AG04449 (cell line): ENCODE data around the gene DPF1.

Source experiments
- CTCF ChIA-PET: fragments of 350-600 bp; formaldehyde crosslinking; extraction: SDS; loops from one replicate; lab custom pipeline; 2021; ENCODE audit warnings: antibody characterized with exemption; lab: Yijun Ruan, JAX
- POLR2A ChIA-PET: fragments of 400-600, 350-600 bp; formaldehyde crosslinking; extraction: SDS; loops from one replicate; lab custom pipeline; 2020; ENCODE audit warnings: antibody characterized with exemption, inconsistent platforms; lab: Yijun Ruan, JAX
- DNase-seq: peaks from one replicate; pipeline ENCODE4 v3.0.0-alpha.2; 2010; ENCODE audit warnings: low read depth, low spot score
- H3K4me3 ChIP-seq: 2 replicates; pipeline ENCODE4 v1.5.1; 2011; ENCODE audit warnings: low read depth, mild to moderate bottlenecking, control low read depth, low read length
- TF ChIP-seq, protein P1 (sequence below): IDR thresholded peaks from one replicate; pipeline ENCODE4 v1.5.1; 2011; ENCODE audit warnings: mild to moderate bottlenecking, moderate library complexity, low read length, control low read depth, inconsistent platforms; ENCODE audit not compliant: insufficient read depth; ENCODE audit errors: missing control alignments

DPF1 gene

DNA sequence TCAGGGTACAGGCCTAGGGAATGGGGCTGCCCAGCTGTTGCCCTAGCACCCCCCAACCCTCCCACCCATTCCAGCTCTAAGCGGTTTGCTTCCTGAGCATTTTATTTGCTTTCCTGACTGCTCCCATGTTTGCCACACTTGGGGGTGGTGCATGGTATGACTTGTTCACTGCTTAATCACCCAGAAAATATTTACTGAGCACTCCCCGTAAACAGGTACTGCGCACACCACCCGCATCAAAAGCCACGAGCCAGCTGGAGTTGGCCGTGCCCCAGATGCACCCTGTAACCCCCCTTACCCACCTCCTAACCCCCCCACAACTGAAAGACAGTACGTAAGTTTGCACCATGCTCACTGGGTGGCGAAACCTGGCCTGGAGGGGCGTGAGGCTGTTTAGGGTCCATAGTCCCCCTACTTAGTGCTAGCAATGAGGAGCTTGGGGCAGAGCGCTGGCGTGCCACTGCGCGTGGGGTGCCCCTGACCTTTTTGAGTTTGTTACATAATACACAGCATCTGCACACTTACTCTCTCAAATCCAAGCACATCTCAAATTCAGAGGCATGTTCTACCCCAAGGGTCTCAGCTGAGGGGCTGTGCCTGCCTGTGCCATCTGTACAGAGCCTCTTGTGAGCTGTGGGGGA is 29.8 kb downstream of the DPF1 start:
- CTCF ChIA-PET: interaction anchor here (1.2 kb wide), 1 partner anchor 50 kb away, joined by 3 read pairs; no protein-coding TSS in a partner anchor
- no peak for DNase-seq
- POLR2A ChIA-PET: no interaction called here
- TF ChIP-seq, protein P1, sequence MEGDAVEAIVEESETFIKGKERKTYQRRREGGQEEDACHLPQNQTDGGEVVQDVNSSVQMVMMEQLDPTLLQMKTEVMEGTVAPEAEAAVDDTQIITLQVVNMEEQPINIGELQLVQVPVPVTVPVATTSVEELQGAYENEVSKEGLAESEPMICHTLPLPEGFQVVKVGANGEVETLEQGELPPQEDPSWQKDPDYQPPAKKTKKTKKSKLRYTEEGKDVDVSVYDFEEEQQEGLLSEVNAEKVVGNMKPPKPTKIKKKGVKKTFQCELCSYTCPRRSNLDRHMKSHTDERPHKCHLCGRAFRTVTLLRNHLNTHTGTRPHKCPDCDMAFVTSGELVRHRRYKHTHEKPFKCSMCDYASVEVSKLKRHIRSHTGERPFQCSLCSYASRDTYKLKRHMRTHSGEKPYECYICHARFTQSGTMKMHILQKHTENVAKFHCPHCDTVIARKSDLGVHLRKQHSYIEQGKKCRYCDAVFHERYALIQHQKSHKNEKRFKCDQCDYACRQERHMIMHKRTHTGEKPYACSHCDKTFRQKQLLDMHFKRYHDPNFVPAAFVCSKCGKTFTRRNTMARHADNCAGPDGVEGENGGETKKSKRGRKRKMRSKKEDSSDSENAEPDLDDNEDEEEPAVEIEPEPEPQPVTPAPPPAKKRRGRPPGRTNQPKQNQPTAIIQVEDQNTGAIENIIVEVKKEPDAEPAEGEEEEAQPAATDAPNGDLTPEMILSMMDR: no peak
- no peak overlapping the region for H3K4me3 ChIP-seq

DNA sequence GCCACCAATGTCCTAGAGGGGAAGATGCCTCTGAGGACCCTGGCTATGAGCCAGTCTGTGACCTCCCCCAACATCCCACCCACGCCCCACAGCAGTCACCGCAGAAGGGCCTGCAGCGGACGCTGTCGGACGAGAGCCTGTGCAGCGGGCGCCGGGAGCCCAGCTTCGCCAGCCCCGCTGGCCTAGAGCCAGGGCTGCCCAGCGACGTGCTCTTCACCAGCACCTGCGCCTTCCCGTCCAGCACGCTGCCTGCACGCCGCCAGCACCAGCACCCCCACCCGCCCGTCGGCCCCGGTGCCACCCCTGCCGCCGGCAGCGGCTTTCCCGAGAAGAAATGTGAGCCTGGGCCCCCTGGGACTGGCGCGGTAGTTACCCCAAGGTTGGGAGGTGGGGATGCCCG is 30.6 kb downstream of the DPF1 start:
- H3K4me3 ChIP-seq: no peak overlapping the region
- TF ChIP-seq, protein P1: no peak
- CTCF ChIA-PET: no interaction called here
- no peak for DNase-seq
- POLR2A ChIA-PET: interaction anchor here (0.6 kb wide), 1 partner anchor 319 kb away, joined by 3 read pairs; no protein-coding TSS in a partner anchor

DNA sequence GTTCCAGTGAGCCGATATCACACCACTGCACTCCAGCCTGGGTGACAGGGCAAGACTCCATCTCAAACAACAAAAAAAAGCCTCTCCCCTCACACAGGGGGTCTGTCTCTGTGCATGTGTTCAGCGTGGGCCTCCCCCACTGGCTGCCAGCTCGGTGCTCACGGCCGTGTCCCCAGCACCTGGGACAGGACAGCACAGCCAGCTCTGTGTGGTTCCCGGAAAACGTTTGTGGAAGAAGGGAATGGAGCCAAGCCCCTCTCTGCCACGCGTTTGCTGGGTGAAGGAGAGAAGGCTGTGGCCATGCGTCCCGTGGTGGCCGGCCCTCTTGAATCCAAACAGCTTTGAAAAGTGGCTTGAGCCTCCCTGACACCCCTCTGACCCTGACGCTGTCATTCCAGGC is 32.3 kb downstream of the DPF1 start:
- ChIA-PET CTCF (interaction anchor here (0.8 to 1.4 kb wide), 4 partner anchors 8 to 292 kb away, joined by 3 read pairs; no protein-coding TSS in a partner anchor), POLR2A (no interaction called here)
- no peak for DNase-seq
- no peak overlapping the region for H3K4me3 ChIP-seq
- TF ChIP-seq, protein P1: no peak

DNA sequence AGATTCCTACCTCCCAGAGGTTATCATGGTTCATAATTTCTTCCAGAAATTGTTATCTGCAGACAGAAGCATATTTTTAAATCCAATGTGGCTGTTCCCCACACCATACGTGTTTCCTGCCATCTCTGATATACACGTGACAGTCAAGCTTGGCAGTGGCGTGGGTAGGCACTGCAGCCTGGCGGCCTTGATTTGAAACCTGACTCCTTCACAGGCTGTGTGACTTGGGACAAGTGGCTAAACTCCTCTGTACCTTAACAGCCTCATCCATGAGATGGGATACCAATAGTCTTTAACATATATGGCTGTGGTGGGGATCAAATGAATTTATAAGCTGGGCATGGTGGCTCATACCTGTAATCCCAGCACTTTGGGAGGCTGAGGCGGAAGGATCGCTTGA is 33.2 kb downstream of the DPF1 start:
- TF ChIP-seq, protein P1: no peak
- POLR2A ChIA-PET: no interaction called here
- H3K4me3 ChIP-seq: no peak overlapping the region
- DNase-seq: no peak
- CTCF ChIA-PET: interaction anchor here (0.6 to 1.7 kb wide), 6 partner anchors 18 to 291 kb away, joined by 3 to 7 read pairs (median 3); no protein-coding TSS in a partner anchor

DNA sequence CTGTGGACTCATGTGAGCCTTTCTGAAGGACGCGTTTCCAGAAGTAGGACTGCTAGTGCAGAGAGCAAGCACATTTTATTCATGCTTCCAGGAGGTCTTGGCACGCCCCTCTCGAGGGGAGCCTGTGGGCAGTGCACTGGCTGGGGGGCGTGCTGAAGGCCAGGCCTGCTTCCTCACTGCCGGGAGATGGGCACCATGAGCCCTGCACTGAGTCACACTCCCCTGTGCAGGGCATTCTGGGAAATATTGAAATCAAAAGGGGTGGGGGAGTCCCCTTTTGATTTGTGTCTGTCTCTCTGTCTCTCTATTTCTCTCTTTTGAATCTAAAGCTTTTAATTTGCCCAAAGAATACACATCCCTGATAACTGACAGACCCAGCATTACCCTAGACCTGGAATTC is 34.0 kb downstream of the DPF1 start:
- POLR2A ChIA-PET: no interaction called here
- no peak for DNase-seq
- TF ChIP-seq, protein P1: no peak
- H3K4me3 ChIP-seq: no peak overlapping the region
- CTCF ChIA-PET: interaction anchor here (1.0 to 1.7 kb wide), 3 partner anchors 47 to 287 kb away, joined by 3 to 7 read pairs (median 4); no protein-coding TSS in a partner anchor

DNA sequence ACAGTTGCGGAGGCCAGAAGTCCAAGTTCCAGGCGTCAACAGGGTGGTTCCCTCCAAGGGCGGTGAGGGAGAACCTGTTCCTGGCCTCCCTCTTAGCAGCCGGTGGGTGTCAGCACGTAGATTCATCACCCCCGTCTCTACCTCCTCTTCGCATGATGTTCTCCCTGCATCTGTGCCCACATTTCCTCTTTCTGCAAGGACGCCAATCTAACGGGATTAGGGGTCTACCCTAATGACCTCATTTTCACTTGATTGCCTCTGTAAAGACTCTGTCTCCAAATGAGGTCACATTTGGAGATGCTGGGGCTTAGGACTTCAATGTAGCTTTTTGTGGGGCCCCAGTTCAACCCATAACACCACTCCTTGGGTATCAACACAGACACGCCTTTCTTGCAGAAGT is 38.5 kb downstream of the DPF1 start:
- DNase-seq: no peak
- TF ChIP-seq, protein P1: no peak
- ChIA-PET CTCF (interaction anchor here (0.9 kb wide), 1 partner anchor 284 kb away, joined by 3 read pairs; no protein-coding TSS in a partner anchor), POLR2A (no interaction called here)
- H3K4me3 ChIP-seq: no peak overlapping the region
